GM12878 (cell line): Measurements from ENCODE around the gene MCM3AP. TPM values are rescaled to one million over a fixed set of nuclear protein-coding genes. Genes with fewer than 3 reads are reported as not detected.

Source experiments
- ATAC-seq: fragments of 200-7000 bp; cut with Tn5 transposase; 3 replicates; pipeline ENCODE4 v1.9.1; 2020; ENCODE audit warnings: mild to moderate bottlenecking, moderate library complexity
- BruUV-seq: library from RNA; stranded (reverse); fragments of 400-500 nt; replicated peaks from 2 replicates; lab custom pipeline; 2021; lab: Mats Ljungman, UMichigan
- CTCF ChIA-PET: fragments of 300-600 bp; sonication (Branson Sonifier 250); formaldehyde crosslinking; extraction: SDS; loops from one replicate; lab custom pipeline; 2021; ENCODE audit warnings: inconsistent platforms; lab: Yijun Ruan, JAX
- POLR2A ChIA-PET: fragments of 350-600 bp; formaldehyde crosslinking; extraction: SDS; loops from one replicate; lab custom pipeline; 2021; ENCODE audit warnings: inconsistent platforms; lab: Charles Lee
- RAD21 ChIA-PET: fragments of 300-600 bp; sonication (Branson Sonifier 250); formaldehyde crosslinking; loops from one replicate; lab custom pipeline; 2023; ENCODE audit warnings: antibody characterized with exemption; ENCODE audit not compliant: unreplicated experiment; lab: Charles Lee
- SMC1A ChIA-PET: fragments of 300-600 bp; sonication (Branson Sonifier 250); formaldehyde crosslinking; loops from one replicate; lab custom pipeline; 2023; ENCODE audit not compliant: unreplicated experiment, uncharacterized antibody; lab: Charles Lee
- DNase-seq: peaks from one replicate; pipeline ENCODE4 v3.0.0-alpha.2; 2011; ENCODE audit warnings: low read depth, low spot score
- FAIRE-seq: peaks from 3 replicates; lab custom pipeline; 2011; peaks lifted over from hg19 to GRCh38; lab: Jason Lieb, UNC
- H2AFZ ChIP-seq: 2 replicates; pipeline ENCODE4 v1.6.0; 2011; ENCODE audit warnings: low read depth, low read length, control low read depth; ENCODE audit not compliant: control insufficient read depth
- H3K27ac ChIP-seq: 2 replicates; pipeline ENCODE4 v1.5.1; 2011; ENCODE audit warnings: control low read depth; ENCODE audit not compliant: control insufficient read depth, insufficient read depth
- H3K27me3 ChIP-seq, 2 experiments: replicated peaks in 1 of 2; 2 replicates each; pipeline versions ENCODE4 v1.6.0 to v1.6.1; 2011; ENCODE audit warnings: low read length in 1 of 2; ENCODE audit not compliant: control insufficient read depth in 2 of 2, insufficient read depth in 2 of 2
- H3K36me3 ChIP-seq, 2 experiments: 2 replicates each; pipeline ENCODE4 v1.5.1; 2011; ENCODE audit warnings: low read length in 1 of 2; ENCODE audit not compliant: control insufficient read depth in 2 of 2, insufficient read depth in 2 of 2
- H3K4me1 ChIP-seq: 2 replicates; pipeline ENCODE4 v1.6.1; 2011; ENCODE audit warnings: mild to moderate bottlenecking, low read length, moderate library complexity, mixed read lengths; ENCODE audit not compliant: control insufficient read depth, insufficient read depth
- H3K4me2 ChIP-seq: 2 replicates; pipeline ENCODE4 v1.6.0; 2011; ENCODE audit warnings: control low read depth; ENCODE audit not compliant: control insufficient read depth, insufficient read depth
- H3K4me3 ChIP-seq: fragments of 200-600 bp; sonication (generic); 2 replicates; pipeline ENCODE4 v1.5.1; 2016
- H3K79me2 ChIP-seq: 2 replicates; pipeline ENCODE4 v1.6.0; 2011; ENCODE audit warnings: low read length; ENCODE audit not compliant: control insufficient read depth, insufficient read depth
- H3K9ac ChIP-seq: 2 replicates; pipeline ENCODE4 v1.8.0; 2011; ENCODE audit warnings: low read length, control low read depth, mixed read lengths; ENCODE audit not compliant: control insufficient read depth, insufficient read depth
- H3K9me3 ChIP-seq: replicated peaks from 3 replicates; pipeline ENCODE4 v1.5.1; 2011; ENCODE audit warnings: mild to moderate bottlenecking, low read length; ENCODE audit not compliant: control insufficient read depth, insufficient read depth
- H4K20me1 ChIP-seq: 2 replicates; pipeline ENCODE4 v1.6.0; 2011; ENCODE audit not compliant: control insufficient read depth, insufficient read depth
- E2F4 ChIP-seq: IDR thresholded peaks from 2 replicates; pipeline ENCODE4 v1.6.1; 2012; ENCODE audit warnings: low read depth, low read length, improper control_type of control experiment
- EED ChIP-seq: sonication (generic); IDR thresholded peaks from 2 replicates; pipeline ENCODE4 v1.6.1; 2016; ENCODE audit warnings: antibody characterized with exemption, low read depth
- FOXM1 ChIP-seq: IDR thresholded peaks from 2 replicates; pipeline ENCODE4 v1.6.1; 2012; ENCODE audit warnings: low read depth, mild to moderate bottlenecking, inconsistent platforms, low read length, moderate library complexity
- MLLT1 ChIP-seq: fragments of 450-650 bp; IDR thresholded peaks from 2 replicates; pipeline ENCODE4 v1.6.1; 2016; ENCODE audit warnings: mild to moderate bottlenecking
- SIN3A ChIP-seq: IDR thresholded peaks from 2 replicates; pipeline ENCODE4 v1.6.1; 2012; ENCODE audit warnings: low read depth, low read length, improper control_type of control experiment
- SUZ12 ChIP-seq: fragments of 200-600 bp; sonication (generic); IDR thresholded peaks from one replicate; pipeline ENCODE4 v1.6.1; 2018; ENCODE audit warnings: antibody characterized with exemption, mild to moderate bottlenecking; ENCODE audit not compliant: unreplicated experiment
- TCF3 ChIP-seq: IDR thresholded peaks from 2 replicates; pipeline ENCODE4 v1.6.1; 2012; ENCODE audit warnings: low read depth, mild to moderate bottlenecking, low read length, borderline replicate concordance; ENCODE audit not compliant: insufficient read depth
- YBX1 ChIP-seq: fragments of 450-650 bp; IDR thresholded peaks from 2 replicates; pipeline ENCODE4 v1.6.1; 2016; ENCODE audit warnings: antibody characterized with exemption
- ZBED1 ChIP-seq: IDR thresholded peaks from 2 replicates; pipeline ENCODE4 v1.6.1; 2016; ENCODE audit warnings: borderline replicate concordance
- WGBS: methylation state at CpG from one replicate; pipeline ENCODE4 v1.1.6; 2016; ENCODE audit warnings: low lambda C conversion rate; ENCODE audit not compliant: insufficient replicate concordance, insufficient coverage; ENCODE audit errors: missing lambda C conversion rate; 5-methylcytosine and 5-hydroxymethylcytosine counted together
- in situ Hi-C: fragments of 300-500 bp; cut with MboI; formaldehyde crosslinking; loops from 9 replicates; pipeline ENCODE4 v1.14.3; 2018; ENCODE audit warnings: mixed read lengths
- intact Hi-C: fragments of 100-400 bp; cut with micrococcal nuclease; formaldehyde crosslinking; loops from one replicate; pipeline ENCODE4 v1.14.2; 2022; ENCODE audit not compliant: unreplicated experiment
- polyA plus RNA-seq, 11 experiments: library from polyadenylated mRNA; depleted of rRNA in 4 of 11; unstranded in 6 of 11; stranded (reverse) in 5 of 11; fragments of >200 nt; fragmentation: Nextera tagmentation in 4 of 11; fragmentation: Illumina TruSeq in 1 of 11; extraction: Ambion mirVana in 4 of 11; extraction: Trizol in 1 of 11; gene quantifications; 1 replicate in 1 of 11; 2 replicates in 10 of 11; pipeline versions ENCODE4 v1.2.1 to v1.2.3, GENCODE V29; 2011 to 2016; ENCODE audit warnings: inconsistent platforms in 2 of 11, missing spikeins in 2 of 11, low read depth in 1 of 11
- total RNA-seq, 4 experiments: library from RNA; depleted of rRNA in 3 of 4; stranded (reverse); fragments of >200 nt in 3 of 4; fragmentation: Illumina TruSeq in 1 of 4; extraction: Trizol in 1 of 4; gene quantifications; 2 replicates each; pipeline versions ENCODE4 v1.2.1 to v1.2.3, GENCODE V29; 2013 to 2021

The MCM3AP gene
- total and polyA plus RNA-seq, 10 of the 15 experiments (the other 5 are each of a cell fraction or from before 2014, with no cell fraction given), result 6.1 to 95.7 (median 47.0) TPM

GRCh38 chr21:46220847-46221246, 64.6 kb downstream of the MCM3AP start:
- intact Hi-C loops, result no loop called here
- WGBS, result 85% methylated on average over 8 of the region's 8 CpGs
- H3K9me3 ChIP-seq, result no peaks in the 10 kb centered on the region
- no peaks in the 10 kb centered on the region for H4K20me1 ChIP-seq
- H3K79me2 ChIP-seq, result peaks cover 9% of the 10 kb centered on the region
- ChIA-PET RAD21 (no interaction called here), CTCF (no interaction called here), POLR2A (no interaction called here), SMC1A (no interaction called here)
- no peak overlapping the region for H2AFZ ChIP-seq
- no peak overlapping the region for H3K4me2 ChIP-seq
- DNase-seq (no peak), ATAC-seq (no peak), FAIRE-seq (no peak)
- H3K36me3 ChIP-seq, result peaks cover 6 to 8% of the 10 kb centered on the region in 2 experiments; a peak in 3 of 4 replicates
- H3K4me1 ChIP-seq, result peaks cover 5% of the 10 kb centered on the region; the same call in 1 of the 2 replicates
- BruUV-seq, result no TSS peak
- no peaks in the 10 kb centered on the region for H3K27me3 ChIP-seq
- H3K27ac ChIP-seq, result no peak overlapping the region
- in situ Hi-C loops, result no loop called here
- no peak for TF ChIP-seq E2F4
- TF ChIP-seq EED, result no peak
- H3K4me3 ChIP-seq, result no peak overlapping the region
- no peak overlapping the region for H3K9ac ChIP-seq

GRCh38 chr21:46220275-46220810, 65.1 kb downstream of the MCM3AP start:
- ChIA-PET POLR2A (no interaction called here), SMC1A (no interaction called here), CTCF (no interaction called here), RAD21 (no interaction called here)
- Histone ChIP-seq H3K9me3 (no peaks in the 10 kb centered on the region), H3K27ac (no peak overlapping the region), H3K79me2 (peaks cover 6% of the 10 kb centered on the region), H3K27me3 (no peaks in the 10 kb centered on the region), H4K20me1 (no peaks in the 10 kb centered on the region), H3K4me2 (no peak overlapping the region), H3K4me3 (no peak overlapping the region)
- in situ Hi-C loops (no loop called here), intact Hi-C loops (no loop called here)
- no TSS peak for BruUV-seq
- DNase-seq (no peak), FAIRE-seq (no peak)
- WGBS, result 76% methylated on average over 13 of the region's 13 CpGs
- TF ChIP-seq YBX1 (no peak), TCF3 (no peak), ZBED1 (no peak), SIN3A (no peak), SUZ12 (no peak), MLLT1 (no peak), FOXM1 (no peak)
- TF ChIP-seq, all 136 proteins: peak for 0
- Histone ChIP-seq H2AFZ (no peak overlapping the region), H3K9ac (no peak overlapping the region), H3K4me1 (peaks cover 5% of the 10 kb centered on the region; the same call in 1 of the 2 replicates), H3K36me3 (peaks cover 6 to 8% of the 10 kb centered on the region in 2 experiments; a peak in 3 of 4 replicates)
- ATAC-seq, result no peak
